ENCODE data around the gene NT5DC1.

- TF ChIP-seq, protein P1, sequence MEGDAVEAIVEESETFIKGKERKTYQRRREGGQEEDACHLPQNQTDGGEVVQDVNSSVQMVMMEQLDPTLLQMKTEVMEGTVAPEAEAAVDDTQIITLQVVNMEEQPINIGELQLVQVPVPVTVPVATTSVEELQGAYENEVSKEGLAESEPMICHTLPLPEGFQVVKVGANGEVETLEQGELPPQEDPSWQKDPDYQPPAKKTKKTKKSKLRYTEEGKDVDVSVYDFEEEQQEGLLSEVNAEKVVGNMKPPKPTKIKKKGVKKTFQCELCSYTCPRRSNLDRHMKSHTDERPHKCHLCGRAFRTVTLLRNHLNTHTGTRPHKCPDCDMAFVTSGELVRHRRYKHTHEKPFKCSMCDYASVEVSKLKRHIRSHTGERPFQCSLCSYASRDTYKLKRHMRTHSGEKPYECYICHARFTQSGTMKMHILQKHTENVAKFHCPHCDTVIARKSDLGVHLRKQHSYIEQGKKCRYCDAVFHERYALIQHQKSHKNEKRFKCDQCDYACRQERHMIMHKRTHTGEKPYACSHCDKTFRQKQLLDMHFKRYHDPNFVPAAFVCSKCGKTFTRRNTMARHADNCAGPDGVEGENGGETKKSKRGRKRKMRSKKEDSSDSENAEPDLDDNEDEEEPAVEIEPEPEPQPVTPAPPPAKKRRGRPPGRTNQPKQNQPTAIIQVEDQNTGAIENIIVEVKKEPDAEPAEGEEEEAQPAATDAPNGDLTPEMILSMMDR (conservative IDR thresholded peaks at IDR 0.05; ENCODE audit: low read depth, low read length), result no peak
- TF ChIP-seq EZH2 (IDR thresholded peaks at IDR 0.05; ENCODE audit: borderline replicate concordance, low read depth, low read length, poor library complexity, severe bottlenecking), result no peak
Measured at GRCh38 chr6:116208056-116208785, 107.6 kb downstream of the NT5DC1 start.
